ENCODE measurements around the gene EXPH5.

The EXPH5 gene

DNA sequence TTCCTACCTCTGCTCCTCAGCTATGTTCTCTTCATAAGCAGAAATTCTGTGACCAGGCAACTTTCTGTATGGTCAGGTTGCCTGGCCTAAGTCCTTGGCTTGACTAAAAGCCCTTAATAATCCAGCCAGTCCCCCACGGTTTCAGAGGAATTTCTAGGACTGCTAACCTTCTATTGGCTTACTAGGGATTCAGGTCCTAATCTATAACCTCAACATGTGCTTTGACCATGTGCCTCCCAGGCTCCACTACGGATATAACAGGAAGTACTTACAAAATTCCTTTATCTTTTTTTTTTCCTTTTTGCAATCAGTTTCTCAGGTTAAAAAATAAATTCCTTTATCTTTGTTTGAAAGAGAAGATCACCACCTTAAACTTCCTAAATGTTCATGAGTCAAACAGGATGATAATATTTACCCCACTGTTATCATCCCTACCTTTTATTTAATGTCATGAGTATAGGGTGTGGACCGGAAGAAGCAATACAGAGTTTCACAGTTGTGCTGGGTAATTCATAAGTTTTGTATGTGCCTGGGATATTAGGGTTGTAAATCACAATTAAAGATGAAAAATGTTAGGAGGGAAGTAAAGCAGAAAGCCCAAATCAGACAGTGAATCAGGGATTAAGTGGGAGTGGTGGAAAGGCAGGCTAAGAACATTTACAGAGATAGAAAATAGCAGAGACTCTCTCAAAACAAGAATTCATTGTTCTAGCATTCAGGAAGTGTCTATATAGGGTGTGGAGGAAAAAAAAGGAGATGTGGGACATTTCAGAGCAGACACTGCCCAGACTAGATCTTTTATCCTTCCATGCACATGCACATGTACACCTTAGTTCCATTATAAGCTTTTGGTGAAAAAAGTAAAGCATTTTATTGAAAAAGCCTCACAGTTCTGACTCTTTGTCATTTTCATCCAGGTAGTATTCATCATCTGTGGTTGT, 84.6 kb downstream of the EXPH5 start:
- DNase-seq: no peak

DNA sequence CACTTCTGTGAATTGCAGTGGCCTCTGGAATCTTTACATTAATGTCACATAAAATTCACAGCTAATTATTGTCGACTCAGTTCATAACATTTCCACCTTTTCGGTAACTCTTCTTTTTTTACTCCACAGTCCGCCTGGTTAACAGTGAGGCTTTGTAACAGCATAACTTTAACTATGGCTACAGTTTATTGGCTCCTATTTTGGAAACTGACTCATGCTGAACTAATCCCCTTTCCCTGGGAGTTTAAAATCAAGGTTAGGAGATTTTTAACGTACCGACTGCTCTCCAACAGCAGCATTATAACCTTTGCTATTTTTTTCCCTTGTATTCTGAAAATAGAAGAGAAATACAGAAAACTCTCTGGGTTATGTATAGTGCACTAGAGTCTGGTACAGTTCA, 92.2 kb downstream of the EXPH5 start:
- no peak for DNase-seq

DNA sequence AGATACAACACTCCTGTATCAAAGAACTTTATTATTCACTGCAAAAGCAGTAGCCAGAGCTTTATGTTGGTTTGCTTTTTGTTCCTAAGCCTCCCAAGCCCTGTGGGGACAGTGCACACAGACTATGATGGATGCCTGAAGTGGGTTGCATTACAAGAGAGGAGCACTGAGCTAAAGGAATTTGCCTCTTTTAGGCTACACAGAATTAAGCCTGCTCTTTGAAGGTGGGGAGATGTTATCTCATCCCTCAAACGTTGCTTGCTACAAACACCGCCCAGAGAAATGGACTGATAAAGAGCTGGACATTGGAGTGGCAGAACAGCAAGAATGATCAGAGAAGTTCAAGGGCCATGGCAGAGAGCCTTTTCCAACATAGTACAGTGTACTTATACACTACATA, 92.8 kb downstream of the EXPH5 start:
- no peak for DNase-seq

DNA sequence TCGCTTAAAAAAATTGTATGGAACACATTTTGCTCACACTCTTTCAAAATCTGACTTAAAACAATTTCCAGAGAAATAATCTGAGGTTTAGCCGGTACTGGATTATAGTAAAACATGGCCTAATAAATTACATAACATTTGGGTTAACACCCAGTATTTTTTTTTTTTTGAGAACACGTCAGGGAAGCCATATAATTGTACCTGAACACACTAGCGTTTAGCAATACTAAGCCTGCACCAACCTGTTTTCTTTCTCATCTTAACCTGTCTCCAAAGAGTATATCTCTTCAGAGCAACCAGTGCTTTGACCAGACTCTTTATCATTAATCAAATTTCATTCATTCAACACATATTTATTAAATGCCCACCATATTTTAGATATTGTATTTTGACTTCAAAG, 93.4 kb downstream of the EXPH5 start:
- DNase-seq: no peak

DNA sequence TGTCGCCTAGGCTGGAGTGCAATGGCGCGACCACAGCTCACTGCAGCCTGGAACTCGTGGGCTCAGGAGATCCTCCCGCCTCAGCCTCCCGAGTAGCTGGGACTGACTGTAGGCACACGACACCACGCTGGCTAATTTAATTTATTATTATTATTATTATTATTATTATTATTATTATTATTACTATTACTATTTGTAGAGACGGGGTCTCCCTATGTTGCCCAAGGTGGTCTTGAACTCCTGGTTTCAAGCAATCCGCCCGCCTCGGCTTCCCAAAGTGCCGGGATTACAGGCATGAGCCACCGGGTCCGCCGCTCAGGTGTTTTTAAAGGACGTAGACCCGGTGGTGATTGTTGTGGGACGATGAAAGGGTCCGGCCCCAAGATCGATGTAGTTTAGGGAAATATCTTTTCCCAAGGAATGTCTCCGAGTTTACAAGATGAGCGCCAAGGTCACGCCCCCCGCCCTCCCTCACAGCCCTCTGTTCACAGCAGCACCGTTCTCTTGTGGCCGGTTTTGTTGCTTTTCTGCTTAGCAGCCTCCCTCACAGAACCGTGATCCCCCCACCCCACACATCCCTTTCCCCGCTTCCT, 94.7 kb downstream of the EXPH5 start:
- DNase-seq: no peak

DNA sequence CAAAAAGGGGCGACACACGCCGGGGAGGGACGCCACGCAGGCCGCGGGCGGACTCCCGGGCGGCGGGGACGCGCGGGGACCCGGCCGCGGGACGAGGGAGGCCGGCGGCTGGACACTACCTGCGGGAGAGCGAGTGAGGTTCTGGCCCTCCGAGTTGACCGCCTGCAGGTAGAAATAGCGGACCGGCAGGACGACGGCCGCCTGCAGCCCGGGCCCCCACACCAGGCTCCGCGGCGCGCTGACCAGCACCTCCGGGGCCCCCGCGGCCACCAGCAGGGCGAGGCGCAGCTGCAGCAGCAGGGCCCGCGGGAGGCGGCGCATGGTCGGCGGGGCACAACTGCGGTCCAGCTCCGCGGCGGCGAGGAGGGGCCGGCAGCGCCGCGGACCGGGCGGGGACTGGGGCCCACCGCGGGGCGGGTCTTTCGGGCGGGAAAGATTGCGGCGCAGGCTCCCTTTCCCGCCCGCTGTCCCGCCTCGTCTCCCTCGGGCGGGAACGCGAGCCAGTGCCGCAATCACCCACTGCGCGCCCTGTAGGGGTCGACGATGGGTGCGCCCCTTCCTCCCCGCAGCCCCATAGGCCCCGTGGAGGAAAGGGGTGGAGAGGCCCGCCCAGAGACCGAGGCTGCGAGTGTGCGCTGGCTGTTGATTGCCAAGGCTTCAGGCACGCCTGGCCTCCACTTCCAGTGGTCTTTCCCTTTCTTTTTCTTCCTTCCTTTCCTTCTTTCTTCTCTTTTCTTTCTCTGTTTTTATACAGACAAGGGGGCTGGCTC, 95.3 kb downstream of the EXPH5 start, which contains the start of gene POGLUT3:
Gene POGLUT3 (minus strand): TSS at position 339 of the 770 bp plus-strand sequence. CDS start 18 bp downstream, at position 321.
- DNase-seq: peak; percentile 30 to 44

DNA sequence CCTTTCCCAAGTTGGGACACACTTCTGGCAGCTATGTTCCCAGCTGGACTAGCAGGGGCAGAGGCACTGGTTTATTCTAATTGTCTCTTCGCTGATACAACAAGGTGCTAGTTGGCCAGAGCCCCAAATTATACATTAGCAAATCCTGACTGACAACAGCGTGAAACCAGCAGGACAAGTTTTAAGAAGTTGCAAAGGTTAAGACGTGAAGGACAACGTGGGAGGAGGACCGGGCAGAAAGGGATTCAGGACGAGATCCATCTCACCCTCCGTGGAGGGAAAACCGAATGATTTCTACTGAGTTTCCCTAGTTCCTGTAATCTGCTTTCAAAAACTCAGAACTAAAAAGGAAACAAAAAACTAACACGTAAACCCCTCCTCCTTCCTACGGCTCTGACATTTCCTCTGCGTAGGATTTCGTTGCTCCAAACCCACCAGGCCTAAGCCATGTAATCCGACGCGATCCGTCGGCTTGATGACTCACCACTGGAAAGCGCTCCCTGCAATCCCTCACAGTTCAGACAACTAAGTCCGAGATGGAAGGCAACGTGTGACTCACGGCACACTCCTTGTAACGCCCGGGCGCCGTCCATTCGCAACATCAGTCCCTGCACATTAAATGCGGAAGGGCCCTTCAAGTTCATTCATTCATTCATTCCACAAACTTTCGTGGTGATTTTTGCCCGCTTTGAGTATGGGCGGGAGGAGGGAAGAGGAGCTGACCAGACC, 96.1 kb downstream of the EXPH5 start:
- DNase-seq: peak; percentile 78 to 86

DNA sequence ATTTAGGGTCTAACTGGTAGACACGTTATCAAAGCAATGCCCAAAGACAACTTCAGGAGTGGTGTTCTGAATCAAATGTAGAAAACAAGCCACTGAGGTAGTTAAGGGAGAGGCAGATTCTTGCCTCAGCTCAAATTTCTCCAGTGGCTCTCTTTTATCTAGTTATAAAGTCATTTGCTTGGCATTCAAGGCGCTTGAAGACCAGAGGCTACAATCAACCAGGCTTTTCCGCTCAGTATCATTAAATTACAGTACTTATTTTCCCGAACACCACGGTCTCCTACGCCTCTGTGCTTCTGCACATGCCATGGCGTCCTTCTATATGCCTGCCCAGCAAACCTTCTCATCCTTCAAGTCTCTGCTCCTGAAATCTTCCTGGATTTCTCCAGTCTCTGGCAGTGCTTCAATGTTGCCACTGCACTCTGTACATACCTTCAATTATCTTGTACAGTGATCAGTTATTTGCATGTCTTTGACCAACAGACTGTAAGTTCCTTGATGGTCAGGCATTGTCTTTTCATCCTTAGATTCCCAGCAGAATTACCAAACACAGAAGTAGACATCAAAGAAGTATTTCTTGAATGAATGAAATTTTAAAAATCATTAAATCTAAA, 96.8 kb downstream of the EXPH5 start:
- no peak for DNase-seq

DNA sequence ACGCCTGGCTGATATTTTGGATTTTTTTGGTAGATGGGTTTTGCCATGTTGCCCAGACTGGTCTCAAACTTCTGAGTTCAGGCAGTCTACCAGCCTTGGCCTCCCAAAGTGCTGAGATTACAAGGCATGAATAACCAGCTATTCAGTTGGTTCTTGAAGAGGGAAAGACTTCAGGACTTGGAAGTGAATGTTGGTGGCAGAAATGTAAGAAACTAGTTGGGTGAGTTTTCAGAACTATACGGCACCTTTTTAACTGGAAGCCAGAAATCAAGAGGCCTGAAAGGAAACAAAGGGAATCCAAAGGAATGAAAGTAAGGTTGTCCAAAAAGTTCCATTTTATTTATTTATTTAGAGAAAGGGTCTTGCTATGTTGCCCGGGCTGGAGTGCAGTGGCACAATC, 98.2 kb downstream of the EXPH5 start:
- DNase-seq: no peak

DNA sequence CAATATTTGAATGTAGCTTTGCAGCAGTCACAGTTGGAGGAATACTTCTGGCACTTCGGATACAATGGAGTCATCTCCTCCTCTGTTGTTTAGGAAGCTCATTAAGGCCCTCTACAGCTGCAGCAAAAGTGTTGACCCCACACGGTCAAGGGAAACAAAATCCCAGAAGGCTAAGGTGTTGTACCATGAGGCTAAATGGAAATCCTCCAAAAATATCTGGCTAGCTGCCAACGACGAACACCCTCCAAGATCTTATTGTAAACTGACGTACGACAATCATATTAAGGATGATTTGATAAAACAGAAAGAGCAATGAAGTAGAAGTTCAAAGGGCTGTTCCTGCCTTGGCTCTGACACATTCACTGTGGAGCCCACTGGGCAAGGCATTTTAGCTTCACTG, 99.4 kb downstream of the EXPH5 start:
- no peak for DNase-seq

DNA sequence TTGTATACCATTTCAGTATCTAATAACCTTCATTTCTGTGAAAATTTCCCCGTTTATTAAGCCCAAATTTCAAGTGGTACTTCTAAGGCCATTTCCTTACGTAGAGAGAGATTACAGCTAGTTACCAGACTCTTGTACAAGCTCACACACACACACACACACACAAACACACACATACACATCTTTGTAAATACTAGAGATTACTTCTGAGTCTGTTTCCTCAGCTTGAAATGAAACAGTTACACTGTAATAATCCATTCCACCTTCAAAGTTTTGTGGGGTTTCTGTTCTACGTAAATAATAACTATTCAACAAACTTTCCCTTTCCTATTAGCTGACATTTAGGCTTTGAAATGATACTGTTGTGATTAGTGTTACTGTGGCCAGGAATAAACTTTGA, 101.6 kb downstream of the EXPH5 start:
- no peak for DNase-seq

DNA sequence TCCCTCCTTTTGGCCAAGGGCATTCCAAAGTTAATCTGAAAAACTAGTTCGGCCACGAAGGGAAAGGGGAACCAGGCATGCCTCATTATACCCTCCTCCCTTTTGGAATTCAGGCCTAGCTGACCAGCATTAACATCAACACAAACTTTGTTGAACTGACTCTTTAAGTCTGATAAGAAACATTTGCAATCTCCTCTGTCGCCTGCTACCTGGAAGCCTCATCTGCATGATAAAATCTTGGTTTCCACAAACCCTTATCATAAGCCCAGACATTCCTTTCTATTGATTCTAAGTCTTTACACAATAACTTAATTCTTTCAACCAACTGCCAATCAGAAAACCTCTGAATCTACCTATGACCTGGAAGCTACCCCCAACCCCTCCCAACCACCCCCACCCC, 106.7 kb downstream of the EXPH5 start:
- DNase-seq: no peak

DNA sequence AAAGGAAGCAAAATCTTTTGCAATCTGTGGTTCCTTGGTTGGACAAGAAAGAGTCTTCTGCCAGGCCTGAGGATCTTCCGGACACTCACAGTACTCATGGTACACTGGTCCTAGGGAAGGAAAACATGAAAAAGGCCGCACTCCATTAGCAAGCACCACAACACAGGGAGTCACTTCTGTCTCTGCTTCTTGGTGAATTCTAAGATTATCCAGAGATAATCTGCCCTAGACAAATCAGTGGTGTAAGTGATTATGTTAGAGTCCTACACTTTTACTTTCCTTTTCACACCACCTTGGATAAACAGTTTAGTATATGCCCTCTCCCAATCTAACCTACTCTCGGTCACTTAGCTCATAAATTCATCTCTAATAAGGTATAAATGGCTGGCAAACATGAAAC, 107.2 kb downstream of the EXPH5 start:
- DNase-seq: no peak

DNA sequence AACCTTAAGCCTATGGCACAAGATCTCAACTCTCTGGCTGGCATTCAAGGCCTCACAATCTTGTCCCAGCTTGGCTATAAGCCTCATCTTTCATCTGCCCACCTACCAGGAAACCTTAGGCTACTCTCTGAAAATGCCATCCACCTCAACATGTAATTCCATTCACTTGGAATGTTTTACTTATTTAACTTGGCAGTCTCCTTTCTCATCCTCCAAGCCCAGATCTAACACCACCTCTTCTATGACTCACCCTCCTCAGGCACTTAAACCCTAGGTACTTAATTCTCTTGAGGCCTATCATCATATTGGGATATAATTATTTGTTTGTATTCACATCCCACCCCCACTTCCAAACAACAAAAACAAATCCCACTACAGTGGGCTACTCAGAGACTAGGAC, 110.4 kb downstream of the EXPH5 start:
- DNase-seq: no peak

DNA sequence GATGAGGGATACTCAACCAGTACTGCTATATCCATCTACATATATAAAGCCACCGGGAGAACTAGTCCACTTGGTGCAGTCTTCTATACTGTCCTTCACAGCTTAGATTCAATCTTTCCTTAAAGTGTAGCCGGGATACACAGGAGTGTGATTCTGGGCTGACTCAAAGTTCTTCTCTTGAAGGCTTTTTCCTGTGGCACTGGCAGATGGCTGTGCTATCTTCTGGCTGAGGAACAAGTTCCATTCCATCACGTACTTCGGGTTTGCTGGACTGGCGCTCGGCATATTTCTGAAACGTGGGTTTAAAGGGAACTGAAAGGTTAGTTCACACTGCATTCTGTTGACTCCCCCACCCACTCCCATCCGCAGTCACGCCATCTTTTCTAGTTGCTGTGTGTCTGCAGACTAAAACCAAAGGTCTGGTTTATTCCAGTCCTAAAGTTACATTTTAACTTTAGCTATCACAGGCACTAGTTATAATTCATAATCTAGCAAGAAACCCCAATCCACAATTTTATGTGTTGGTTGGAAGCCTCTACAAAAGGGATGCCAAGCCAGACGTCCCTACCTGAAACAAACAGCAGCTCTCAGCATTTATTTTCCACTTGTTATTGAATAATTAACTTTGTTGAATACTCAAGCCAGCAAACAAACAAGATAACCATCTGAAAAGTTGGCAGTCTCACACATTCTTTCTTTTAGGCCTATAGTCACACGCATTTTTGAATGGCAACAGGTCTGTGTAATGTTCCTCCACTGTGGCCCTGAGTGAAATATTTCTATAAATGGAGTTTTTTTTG, 118.7 kb downstream of the EXPH5 start:
- no peak for DNase-seq

DNA sequence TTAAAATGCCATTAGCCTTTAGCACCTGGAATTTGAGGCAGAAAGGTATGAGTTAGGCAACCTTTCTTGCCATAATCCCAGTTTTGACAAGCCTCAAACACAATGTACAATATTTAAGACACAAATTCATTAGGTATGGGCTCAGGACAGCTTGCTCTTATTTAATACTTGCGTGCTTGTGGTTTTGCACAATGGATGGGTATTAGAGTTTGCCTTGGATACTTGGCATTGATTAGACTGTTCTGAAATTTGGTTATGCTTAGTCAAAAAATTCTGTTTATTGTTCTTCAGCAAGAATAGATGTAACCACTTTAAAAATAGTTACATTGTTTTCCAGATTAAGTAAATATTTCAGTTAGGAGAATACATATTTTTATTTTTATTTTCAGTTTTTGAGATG, 120.9 kb downstream of the EXPH5 start:
- DNase-seq: no peak

DNA sequence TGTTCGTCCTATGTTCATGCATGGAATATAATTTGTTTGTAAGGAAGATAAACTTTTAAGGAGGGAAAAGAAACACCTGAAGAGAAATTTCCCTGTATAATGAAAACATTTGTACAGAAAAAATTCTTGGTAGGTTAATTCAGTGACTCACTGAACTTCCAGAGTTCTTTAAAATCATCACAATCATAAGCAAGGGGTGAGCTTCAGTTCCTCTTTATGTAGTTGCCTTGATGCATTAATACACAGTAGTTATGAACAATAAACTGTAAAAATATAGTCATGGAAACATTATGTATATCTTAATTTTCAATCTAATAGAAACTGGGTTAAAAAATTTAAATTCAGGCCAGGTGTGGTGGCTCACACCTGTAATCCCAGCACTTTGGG, 125.1 kb downstream of the EXPH5 start:
- DNase-seq: no peak

DNA sequence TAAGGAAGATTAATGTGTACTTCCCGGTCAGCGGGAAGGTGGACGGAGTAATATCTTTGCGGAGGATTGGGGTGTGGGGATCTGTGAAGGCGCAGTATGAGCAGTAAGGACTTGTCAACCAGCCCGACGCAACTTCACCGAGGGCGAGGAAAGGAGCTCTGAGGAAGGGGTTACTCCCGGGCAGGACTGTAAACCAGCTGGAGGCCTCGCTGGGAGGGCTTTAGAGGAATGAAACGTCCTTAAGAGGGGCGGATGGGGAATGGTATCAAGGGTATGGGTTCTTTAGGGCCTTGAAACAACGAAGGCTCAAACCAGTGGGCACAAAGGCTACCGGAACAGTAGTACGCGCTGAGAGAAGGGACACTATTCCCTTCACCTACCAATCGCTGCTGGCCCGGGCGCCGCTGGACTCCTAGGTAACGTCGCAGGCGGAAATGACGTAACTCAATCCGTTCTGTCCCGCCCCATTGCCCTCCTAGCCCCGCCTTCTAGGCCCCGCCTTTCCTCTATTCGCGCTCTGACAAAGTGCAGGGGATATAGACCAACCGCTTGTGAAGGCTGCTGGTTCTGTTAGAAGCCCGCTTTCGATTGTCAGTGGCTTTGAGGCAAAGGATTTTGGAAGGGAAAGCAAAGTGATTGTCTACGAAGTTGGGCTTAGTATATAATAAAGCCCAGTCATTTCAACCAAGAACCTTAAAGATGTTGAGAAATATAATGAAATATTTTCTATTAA, 126.3 kb downstream of the EXPH5 start, which contains the start of gene C11orf65:
Gene C11orf65 (minus strand): TSS at position 439 of the 733 bp plus-strand sequence. CDS start 5,970 bp downstream, outside the sequence.
- DNase-seq: peak; percentile 97 to 98

DNA sequence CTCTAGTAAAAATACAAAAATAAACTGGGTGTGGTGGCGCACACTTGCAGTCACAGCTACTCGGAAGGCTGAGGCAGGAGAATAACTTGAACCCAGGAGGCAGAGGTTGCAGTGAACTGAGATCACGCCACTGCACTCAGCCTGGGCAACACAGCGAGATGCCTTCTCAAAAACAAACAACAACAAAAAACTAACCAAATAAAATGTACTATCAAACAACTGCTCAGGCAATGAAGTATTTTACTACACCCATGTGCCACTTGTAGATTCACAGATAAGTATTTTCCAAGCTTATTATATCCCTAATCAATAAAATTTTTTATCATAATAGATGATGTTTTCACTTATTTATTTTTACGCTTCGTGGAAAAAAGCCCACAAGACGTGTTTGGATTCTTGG, 127.2 kb downstream of the EXPH5 start:
- no peak for DNase-seq
